T-helper 9 cell (primary cell): ENCODE data around the gene APOL1.

ENCODE experiments used
- DNase-seq: peaks from one replicate; pipeline ENCODE4 v3.0.0-alpha.2; 2020

The APOL1 gene

DNA sequence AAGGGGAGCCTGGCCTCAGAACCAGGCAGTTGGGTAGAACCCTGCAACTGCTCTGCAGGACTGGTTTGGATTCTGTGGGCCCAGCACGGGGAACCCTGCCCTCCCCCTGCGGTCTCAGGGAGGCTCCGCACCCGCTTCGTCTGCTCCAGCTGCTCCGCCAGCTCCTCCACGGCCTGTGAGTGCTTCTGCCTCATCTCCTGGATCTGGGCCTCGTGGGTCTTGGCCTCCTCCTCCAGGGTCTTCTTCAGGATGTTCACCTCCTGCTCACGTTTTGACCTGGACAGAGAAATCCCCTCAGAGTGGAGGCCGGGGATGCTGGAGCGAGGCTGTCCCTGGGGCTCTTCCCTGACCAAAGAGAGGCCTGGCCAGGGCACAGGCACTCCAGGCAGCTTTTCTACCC, 41.9 kb downstream of the APOL1 start:
- DNase-seq: no peak

DNA sequence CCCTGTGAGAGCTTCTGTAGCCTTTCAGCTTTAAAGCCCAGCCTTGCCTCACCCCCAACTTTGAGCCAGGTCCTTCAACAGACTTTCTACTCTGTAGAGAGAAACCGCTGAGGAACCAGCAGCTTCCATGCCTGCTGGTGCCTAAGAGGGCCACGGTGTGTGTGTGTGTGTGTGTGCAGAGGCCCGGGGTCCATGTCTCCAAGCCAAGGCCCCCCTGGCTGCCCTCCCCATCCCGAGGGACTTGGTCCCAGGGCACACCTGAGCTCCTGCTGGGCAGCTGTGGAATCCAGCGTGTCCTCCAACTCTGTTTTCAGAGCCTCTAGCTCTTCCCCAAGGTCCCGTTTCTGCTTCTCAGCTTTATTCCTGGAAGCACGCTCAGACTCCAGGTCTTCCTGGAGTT, 42.3 kb downstream of the APOL1 start:
- no peak for DNase-seq

DNA sequence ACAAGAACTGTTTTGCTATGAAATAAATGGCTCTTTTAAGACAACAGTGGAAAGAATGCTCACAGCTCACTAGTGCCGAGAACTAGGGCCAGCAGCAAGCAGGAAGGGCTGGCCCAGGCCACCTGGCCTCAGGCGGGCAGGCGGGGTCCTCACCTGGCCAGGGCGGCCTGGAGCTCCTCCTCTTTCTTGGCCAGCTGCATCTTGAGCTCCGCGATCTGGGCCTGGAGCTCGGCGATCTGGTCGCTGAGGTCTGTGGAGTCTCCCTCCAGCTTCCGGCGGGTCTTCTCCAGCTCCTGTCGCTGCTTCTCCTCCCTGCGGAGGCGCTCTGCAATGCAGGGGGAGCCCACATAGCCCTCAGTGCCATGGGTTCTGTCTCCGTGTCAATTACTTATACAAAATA, 43.8 kb downstream of the APOL1 start:
- DNase-seq: no peak

DNA sequence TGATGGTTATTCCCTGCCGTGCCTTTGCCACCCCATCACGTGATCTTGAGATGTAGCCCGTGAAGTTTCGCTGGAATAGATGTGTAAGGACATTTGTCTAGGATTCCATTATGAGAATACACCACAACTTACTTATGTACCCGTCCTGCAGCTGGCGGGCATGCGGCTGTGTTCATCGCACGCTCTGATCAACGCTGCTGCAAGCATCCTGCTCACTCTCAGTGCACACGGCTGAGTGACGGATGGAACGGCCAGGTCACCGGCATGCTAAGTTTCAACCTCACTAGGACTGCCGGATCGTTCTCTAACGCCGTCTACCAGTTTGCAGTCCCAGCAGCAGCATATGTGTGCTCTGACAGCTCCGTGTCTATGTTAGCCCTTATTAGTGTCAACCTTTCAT, 44.6 kb downstream of the APOL1 start:
- no peak for DNase-seq

DNA sequence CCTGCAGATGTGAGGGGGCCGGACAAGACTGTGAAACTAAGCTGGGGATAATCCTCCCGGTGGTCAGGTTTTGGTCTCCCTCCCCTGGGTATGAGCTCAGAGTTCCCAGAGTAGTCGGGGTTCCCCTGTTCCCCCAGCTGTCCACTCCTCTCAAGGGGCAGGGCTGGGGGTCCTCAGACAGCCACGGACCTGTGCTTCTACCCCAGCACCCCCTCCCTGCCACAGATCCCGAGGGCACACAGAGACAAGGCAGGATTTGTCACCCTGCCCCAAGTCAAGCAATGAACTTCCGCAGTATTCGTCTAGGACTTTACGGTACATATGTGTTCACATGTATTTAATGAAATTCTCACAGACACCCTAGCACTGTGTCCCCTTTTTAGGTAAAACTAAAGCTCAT, 45.2 kb downstream of the APOL1 start:
- DNase-seq: no peak

DNA sequence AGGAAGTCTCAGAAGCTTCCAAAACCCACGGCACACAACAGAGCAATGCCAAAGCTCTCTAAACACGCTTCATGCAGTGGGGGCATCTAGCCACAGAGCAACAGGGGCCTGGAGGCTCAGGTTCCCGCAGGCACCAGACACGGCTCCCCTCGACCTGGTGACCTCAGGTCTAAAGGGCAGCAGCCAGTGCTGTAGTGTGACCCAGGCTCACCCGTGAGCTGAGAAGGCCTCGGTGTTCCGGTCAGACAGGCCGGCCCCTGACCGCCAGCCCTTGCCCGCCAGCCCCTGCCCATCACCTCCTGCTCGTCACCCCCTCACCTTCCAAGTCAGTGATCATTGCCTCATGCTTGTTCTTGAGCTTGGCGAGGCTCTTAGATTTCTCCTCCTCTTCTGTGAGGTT, 45.7 kb downstream of the APOL1 start:
- no peak for DNase-seq

DNA sequence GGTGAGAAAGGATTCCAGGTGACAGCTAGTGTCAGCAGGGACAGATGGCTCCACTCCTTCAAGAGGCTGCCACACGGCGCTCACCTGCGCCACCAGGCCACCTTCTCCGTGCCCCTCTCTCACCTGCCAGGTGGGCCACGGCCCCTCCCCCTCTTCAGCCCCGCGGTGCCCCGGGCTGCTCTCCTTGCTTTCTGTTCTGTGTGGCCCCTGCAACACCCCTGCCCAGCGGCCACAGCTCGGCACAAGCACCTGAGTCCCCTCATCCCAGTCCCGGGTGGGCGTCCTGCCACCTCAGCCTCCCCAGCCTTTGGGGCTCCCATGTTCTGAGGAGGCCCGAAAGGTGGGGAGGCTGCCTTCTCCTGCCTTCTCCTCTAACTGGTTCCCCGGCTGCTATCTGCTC, 46.4 kb downstream of the APOL1 start:
- no peak for DNase-seq

DNA sequence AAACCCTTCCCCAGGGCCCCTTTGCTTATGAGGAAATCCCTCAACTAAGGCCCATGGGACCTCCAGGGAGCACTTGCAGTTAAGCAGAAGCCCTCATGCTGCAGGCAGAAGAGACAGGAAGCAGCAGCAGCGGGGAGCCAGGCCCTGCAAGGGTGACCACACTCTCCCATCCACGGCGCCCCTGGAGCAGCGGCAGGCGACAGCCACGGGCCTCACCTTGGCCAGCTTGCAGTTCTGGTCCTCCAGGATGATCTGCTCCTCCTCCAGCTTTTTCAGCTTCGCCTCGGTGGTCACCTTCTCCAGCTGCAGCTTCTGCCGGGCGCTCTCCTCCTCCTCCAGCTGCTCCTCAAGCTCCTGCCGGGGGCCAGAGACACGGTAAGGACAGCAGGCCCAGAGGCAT, 47.0 kb downstream of the APOL1 start:
- DNase-seq: no peak

DNA sequence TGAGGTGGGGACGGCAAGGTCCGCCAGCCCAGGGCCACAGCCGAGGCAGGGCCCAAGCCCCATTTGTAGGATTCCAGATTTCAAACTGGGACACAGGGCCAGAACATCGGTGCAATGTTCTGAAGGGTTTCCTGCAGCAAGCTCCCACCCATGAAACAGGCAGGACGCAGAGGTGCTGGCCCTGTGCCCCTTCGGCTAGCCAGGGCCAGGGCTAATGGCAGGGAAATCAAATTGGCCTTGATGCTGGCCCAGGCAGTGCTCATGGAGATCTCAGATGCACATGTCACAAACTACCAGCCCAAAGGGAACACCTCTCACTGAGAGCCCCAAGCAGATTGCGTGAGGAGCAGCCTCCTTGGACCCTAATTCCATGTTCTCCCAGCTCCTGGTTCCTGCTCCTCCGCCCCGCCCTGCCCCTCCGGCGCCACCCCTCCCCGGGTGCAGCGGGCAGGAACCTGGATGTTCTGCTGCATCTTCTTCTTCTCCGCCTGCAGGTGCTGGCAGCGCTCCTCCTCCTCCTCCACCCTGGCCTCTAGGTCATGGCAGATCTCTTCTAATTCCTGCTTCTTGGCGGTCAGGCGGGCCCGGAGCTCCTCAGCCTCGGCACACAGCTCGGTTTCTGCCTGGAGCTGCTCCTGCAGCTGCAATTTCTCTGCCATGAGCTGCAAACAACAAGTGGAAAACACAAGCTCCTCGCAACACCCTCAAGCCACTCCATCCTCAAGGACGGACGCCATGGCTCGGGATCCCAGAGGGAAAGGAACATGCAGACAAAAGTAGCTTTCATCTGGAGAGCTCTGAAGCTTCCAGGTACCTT, 47.7 kb downstream of the APOL1 start:
- DNase-seq: no peak

DNA sequence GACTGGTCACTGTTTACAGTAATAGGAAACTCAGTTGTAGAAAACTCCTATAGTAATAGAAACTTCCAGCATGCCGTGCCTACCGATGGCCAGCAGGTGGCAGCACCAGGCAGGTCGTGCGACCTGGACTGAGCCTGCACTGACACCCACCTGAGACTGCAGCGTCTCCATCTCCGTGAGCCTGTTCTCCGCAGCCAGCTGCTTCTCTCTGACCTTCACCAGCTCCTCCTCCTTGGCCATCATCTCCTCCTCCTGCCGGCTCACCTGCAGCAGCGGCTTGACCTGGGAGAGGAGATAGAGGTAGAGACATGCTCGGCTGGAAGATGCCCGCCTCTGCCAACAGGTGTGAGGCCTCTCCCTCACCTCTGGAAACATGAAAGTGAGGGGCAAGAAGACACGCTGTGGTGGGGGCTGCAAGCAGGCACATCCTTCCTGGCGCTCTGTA, 48.5 kb downstream of the APOL1 start:
- DNase-seq: peak; percentile 86

DNA sequence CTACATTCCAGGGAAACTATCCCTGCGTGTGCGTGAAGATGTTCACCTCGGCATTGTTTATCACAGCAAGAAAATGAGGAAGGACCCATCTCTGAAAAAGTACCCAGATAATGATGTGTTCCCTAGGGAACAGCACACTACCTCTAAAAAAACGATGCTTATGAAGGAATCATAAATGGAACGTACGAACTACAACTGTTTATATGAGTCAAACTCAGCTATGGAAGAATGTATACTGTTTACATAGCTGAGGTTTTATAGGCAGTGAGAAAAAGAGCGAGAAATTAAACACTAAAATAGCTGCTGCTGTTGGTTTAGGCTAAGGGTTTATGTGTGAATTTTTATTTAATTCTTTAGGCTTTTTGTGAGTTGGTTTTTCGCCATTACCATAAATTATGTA, 48.9 kb downstream of the APOL1 start:
- DNase-seq: no peak

DNA sequence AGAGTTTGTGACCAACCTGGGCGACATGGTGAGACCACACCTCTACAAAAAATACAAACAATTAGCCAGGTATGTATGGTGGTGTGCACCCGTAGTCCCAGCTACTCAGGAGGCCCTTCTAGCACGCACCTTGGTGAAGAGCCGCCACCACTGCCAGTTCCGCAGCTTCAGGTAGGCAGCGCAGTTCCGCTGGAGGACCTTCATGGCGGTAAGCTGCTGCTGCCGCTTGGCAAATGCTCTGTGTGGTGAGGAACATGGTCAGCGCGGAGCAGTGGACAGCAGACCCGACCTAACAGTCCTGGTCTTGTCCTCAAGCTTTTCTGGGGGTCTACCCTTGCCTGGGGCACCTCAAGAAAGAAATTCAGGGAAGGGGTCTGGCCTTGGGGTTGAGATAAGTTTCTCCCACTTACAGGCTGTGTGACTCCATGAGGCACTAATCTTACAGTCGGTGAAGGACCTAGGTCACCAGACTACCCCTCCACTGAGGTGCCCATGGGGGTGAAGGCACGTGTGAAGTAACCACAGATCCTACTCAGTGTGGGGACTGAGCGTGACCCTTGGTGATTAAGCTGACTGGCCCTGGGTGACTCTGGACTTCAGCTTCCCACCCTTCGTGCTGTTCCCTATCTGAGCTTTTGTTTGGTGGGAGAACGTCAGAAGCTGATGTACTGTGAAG, 49.6 kb downstream of the APOL1 start:
- no peak for DNase-seq

DNA sequence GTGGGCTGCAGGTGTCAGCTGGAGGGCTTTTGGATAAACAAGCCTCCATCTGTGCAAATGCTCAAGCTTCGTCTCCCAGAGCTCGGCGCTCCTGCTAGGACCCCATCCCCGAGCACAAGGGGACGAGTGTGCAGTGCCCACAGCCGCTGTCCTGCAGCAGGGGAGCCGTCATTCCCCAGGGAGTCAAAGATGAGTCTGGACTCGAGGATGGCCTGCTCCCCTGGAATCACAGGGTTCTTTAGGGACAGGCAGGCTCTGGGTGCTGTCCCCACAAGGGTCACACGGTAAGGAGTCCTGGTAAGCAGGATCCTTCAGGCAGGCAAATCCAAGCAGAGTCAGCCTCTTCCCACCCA, 50.2 kb downstream of the APOL1 start:
- DNase-seq: no peak

DNA sequence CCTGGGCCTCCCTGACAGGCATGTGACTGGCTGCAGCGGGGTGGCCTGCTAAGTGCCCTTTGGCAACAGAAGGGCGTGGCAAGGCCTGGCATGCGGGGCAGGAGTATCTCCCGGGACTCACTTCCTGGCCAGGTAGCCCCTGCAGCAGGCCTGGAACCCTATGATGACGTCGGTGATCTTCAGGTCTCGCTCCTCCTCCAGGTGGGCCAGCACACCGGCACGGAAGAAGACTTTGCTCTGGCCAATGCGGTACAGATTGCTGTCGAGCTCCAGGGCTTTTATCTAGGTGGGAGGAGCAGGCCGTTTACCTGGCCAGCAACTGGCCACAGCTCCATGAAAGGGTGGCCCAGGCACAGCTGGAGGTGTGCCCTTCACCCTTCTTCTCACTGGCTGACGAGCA, 50.9 kb downstream of the APOL1 start:
- DNase-seq: no peak

DNA sequence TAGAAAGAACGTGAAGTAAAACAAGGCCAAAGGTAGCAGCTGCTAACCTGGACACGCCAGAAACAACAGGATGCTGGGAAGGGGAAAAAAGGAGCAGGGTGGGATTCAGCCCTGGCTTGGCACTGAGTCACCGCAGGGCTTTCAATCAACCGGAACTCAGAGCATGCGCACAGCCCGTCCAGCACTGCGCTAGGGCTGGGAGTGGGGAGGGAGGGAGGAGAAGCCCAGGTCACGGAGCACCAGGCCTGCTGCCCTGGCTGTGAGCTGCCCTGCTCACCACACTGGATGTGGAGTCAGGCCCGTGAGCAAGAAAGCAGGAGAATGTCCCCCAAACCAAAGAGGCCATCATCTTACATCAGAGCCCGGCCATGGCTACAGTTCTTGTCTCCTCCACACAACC, 51.5 kb downstream of the APOL1 start:
- DNase-seq: no peak

DNA sequence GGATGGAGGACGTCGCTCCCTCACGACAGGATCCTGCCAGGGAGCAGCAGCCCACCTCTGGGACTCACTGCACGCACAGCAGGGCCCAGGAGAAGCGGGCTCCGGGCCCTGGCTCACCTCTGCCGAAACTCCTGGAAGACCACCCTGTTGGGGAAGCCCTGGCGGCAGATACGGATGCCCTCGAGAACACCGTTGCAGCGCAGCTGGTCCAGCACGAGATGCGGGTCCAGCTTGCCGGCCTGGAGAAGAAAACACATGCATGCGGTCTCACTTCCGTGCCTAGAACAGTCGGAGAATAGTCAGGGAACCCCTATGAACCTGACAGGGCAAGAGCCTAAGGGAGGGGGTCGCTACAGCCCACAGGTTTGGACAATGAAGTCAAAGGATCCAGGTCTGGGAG, 52.9 kb downstream of the APOL1 start:
- no peak for DNase-seq

DNA sequence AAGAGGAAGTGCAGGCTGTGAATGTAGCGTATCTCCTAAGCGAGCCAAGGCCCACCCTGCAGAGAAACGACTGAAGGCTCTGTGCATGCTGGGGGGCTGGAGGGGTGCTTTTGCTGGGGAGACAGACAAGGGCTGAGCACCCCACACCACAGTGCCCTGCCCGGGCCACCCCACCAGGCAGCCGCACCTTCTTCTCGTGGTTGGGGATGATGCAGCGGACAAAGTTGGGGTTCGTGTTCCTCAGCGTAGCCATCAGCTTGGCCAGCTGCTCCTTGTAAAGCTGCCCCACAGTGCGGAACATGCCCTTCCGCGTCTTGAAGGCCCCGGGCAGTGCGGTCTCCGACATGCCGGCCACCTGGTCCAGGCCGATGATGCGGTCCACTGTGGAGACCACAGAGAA, 53.3 kb downstream of the APOL1 start:
- DNase-seq: no peak

DNA sequence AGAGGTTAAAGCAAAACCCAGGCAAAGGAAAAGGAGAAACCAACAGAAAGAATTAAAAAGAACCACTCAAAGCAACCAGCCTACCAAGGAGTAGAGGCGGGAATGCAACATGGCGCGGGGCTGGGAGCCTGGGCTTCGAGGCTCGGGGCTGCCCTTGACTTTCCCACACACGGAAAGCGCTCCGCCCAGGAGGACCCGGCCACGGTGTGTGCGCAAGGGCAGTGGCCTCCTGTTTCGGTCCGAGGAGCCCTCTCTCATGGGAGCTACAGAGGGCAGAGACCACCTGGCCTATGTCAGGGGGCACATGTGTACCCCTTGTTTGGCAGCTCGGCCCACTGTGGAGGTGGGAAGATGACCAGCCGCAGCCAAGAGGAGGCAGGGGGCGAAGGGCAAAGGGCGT, 55.9 kb downstream of the APOL1 start:
- no peak for DNase-seq

DNA sequence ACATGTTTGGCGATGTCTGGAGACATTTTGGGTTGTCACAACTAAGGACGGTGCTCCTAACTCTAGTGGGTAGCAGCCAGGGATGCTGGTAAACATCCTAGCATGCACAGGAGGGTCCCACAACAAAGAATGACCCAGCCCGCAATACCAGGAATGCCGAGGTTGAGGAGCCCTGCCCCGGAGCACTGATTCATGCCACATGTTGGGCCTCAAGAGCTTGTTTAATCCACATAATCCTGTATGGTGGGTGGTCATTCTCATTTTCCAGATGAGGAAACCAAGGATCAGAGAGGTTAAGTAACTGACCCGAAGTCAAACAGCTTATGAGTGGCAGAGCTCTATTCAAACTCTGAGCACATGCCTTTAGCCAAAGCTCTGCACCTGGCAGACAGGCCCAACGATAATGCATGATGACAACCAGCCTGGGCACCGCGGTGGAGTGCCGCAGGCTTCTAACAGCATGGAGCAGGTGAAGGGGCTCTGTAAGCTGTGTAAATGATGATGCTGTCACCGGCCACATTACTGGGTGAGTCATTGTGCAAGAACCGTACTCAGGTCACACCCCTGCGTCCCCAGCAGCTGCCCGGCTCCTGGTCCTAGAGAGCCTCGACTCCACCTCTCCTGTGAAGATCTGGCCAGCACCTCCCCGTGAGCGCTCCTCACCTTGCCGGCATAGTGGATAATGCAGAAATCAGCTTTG, 58.6 kb downstream of the APOL1 start:
- DNase-seq: no peak

DNA sequence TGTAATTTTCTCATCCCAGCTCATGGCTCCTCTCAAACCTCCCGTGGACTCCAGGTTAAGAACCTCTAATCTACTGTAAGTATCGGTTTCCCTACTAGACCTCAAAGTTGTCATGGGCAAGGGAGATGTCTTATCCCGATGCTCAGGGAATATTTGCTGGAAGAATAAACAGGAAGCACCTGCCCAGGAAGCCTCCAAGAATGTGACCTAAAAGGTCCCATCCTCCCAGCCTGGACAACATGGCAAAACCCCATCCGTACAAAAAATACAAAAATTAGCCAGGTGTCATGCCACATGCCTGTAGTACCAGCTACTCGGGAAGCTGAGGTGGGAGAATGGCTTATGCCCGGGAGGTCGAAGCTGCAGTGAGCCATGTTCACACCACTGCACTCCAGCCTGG, 62.4 kb downstream of the APOL1 start:
- DNase-seq: no peak

DNA sequence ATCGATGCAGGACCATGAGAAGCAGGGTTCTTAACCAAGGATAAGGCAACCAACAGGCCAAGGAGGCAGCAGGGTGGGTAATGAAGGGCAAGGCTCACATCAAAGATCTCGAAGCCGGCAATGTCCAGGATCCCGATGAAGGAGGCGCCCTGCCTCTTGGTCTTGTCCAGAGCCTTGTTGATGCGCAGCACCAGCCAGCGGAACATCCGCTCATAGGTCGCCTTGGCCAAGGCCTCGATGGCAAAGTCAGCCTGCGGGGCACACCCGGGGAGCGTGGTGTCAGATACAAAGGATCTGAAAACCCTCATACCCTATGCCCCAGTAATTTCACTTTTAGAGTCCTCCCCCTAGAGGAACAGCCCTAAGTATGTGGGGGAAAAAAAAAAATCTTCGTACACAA, 63.5 kb downstream of the APOL1 start:
- no peak for DNase-seq
